Thymus (tissue), 11 donors: ENCODE measurements around the gene STIP1. TPM values are rescaled to one million over a fixed set of nuclear protein-coding genes. Genes with fewer than 3 reads are reported as not detected.

ENCODE experiments used
- DNase-seq, 9 donors: peaks; one replicate each; pipeline ENCODE4 v3.0.0-alpha.2; 2013; ENCODE audit warnings: low spot score in 9 of 9, low read depth in 6 of 9, missing footprints in 1 of 9
- H3K27ac ChIP-seq, 2 donors: one replicate each; pipeline ENCODE4 v1.5.1; 2013; ENCODE audit warnings: control low read depth in 1 of 2, low read depth in 1 of 2, low read length in 1 of 2, mild to moderate bottlenecking in 1 of 2, moderate library complexity in 1 of 2
- H3K27me3 ChIP-seq, 2 donors: one replicate each; pipeline ENCODE4 v1.5.1; 2013; ENCODE audit warnings: low read length in 1 of 2; ENCODE audit not compliant: control insufficient read depth in 2 of 2, insufficient read depth in 1 of 2
- H3K36me3 ChIP-seq, 2 donors: one replicate each; pipeline ENCODE4 v1.5.1; 2013; ENCODE audit warnings: low read length in 1 of 2, mild to moderate bottlenecking in 1 of 2, moderate library complexity in 1 of 2; ENCODE audit not compliant: control insufficient read depth in 2 of 2, insufficient read depth in 2 of 2
- H3K4me1 ChIP-seq, 2 donors: one replicate each; pipeline ENCODE4 v1.5.1; 2013; ENCODE audit warnings: low read length in 2 of 2; ENCODE audit not compliant: control insufficient read depth in 2 of 2, insufficient read depth in 2 of 2
- H3K4me3 ChIP-seq, 2 donors: one replicate each; pipeline ENCODE4 v1.5.1; 2013; ENCODE audit warnings: low read length in 2 of 2, control low read depth in 1 of 2, mild to moderate bottlenecking in 1 of 2
- H3K9me3 ChIP-seq, 2 donors: one replicate each; pipeline ENCODE4 v1.5.1; 2013; ENCODE audit warnings: low read length in 1 of 2, mild to moderate bottlenecking in 1 of 2; ENCODE audit not compliant: control insufficient read depth in 2 of 2, insufficient read depth in 1 of 2
- WGBS: extraction: QIAGEN DNeasy Blood & Tissue Kit; methylation state at CpG from one replicate; pipeline ENCODE4 v1.1.7; 2013; 5-methylcytosine and 5-hydroxymethylcytosine counted together
- polyA plus RNA-seq: library from polyadenylated mRNA; stranded (reverse); fragments of 200-250 nt; gene quantifications from one replicate; pipeline ENCODE4 v1.2.3, GENCODE V29; 2013
- total RNA-seq: library from RNA; stranded (reverse); fragments of 120-200 nt; gene quantifications from one replicate; pipeline ENCODE4 v1.2.4, GENCODE V29; 2013
- donor health status: healthy.

The STIP1 gene
- total and polyA plus RNA-seq, 2 donors, result 46.7 to 94.1 TPM

DNA sequence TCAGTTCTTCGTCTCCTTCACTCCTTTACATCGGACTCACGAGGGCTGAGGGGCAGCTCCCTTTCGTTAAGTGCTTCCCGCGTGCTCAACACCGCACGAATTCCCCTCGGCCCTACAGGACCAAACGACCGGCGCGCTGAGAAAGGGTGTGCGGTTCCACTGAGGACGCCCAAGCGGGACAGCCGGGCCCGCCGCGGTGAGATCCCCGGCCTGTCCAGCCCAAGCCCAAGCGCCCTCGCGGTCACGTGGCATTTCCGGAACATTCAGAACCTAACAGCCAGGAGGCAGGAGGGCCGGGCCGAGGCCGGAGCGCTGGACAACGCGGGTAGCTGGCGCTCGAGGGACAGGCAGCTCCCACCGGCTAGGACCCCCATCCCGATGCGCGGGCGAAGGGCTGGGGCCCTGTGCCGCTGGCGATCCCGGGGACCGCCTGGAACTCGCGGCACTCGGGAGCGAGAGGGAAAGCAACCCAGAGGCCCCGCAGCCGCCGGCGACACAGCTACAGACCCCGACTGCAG is 737 bp upstream of the STIP1 start:
- H3K27me3 ChIP-seq, result no peaks in the 10 kb centered on the region
- under 1% methylated on average over 52 of the region's 52 CpGs for WGBS
- no peaks in the 10 kb centered on the region for H3K36me3 ChIP-seq
- peaks cover 14 to 42% of the 10 kb centered on the region in 2 donors for H3K4me1 ChIP-seq
- H3K9me3 ChIP-seq, result no peaks in the 10 kb centered on the region
- H3K4me3 ChIP-seq, result peak overlapping the region; percentile 74 to 90
- H3K27ac ChIP-seq, result peak overlapping the region; percentile 83 to 95
- peak in 1 of 9 donors; percentile 53 for DNase-seq

DNA sequence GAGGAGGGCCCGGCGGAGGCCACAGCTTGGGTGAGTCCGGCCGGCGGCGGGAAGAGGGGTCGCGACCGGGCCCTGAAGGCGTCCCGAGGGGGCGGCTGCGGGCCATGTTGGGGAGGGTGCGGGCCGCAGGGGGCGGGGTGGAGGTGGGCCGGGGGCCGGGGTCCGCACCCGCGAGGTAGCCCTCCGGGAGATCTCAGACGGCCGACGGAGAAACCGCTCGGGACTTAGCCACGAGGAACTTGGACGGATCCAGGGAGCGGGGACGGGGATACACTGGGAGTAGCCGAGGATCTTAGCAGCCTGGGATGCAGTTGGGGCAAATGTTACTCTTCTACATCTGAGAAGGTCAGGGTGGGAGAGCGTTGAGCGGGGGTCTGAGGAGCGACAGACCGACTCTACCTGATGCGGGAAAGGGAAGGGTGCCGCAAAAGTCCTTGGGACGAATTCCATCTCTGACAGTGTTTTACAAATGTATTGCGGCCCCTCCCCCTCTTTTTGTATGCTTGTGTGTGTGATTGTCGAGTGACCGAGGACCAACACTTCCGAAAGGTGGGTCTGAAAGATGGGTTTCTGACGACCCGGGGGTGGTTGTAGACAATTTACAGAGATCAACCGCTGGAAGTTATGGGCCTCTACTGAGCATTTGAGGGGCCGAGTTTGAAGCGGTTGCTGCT is 658 bp downstream of the STIP1 start:
- H3K4me1 ChIP-seq, result peaks cover 11 to 33% of the 10 kb centered on the region in 2 donors
- no peak overlapping the region for H3K4me3 ChIP-seq
- 2% methylated on average over 48 of the region's 48 CpGs for WGBS
- H3K27ac ChIP-seq, result peak overlapping the region in 1 of 2 donors; percentile 46
- no peaks in the 10 kb centered on the region for H3K9me3 ChIP-seq
- DNase-seq, result peak in 3 of 9 donors; percentile 34 to 59 (median 38)
- no peaks in the 10 kb centered on the region for H3K27me3 ChIP-seq
- H3K36me3 ChIP-seq, result peaks cover under 1 to 4% of the 10 kb centered on the region in 2 donors

DNA sequence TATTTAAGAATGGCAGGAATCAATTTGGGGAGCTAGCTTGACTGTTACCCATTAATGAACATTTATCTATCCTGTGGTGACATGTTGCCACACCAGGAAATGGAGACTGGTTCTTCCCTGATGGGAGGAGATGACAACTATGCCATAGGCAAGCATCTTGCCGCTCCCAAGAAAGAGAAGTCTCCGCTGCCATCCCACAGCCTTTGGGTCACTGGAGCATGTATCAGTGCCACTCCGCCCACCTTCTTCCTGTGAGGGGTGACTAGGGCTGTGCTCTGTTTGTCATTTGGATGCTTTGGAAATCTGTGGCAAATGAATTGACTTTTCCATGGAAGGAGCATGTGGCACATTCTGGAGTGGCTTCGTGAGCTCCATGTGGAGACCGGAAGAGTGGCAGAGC is 6.5 kb downstream of the STIP1 start:
- Histone ChIP-seq H3K4me1 (peaks cover 5 to 16% of the 10 kb centered on the region in 2 donors), H3K9me3 (no peaks in the 10 kb centered on the region), H3K4me3 (no peak overlapping the region), H3K36me3 (peaks cover 54 to 59% of the 10 kb centered on the region in 2 donors), H3K27ac (no peak overlapping the region), H3K27me3 (no peaks in the 10 kb centered on the region)
- WGBS, result 99% methylated on average over 5 of the region's 5 CpGs
- no peak for DNase-seq

DNA sequence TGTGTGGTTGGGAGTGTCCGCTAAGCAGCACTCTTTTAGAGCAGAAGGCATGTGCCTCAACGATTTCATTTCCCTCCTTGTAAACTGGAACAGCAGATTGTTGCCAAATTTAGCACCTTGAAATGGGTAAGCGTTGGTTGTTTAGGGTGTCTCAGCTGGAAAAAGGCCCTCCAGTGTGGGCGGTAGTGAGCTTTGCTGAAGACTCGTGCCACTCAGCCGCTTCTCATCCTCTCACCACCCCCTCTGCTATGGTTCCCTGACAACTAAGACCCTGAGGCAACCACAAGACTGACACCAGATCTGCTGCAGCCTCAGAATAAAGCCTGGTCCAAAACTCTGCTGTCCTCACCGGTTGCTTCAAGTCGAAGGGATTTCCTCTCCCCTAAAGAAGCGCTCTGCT is 10.7 kb downstream of the STIP1 start:
- H3K4me3 ChIP-seq, result no peak overlapping the region
- no peak overlapping the region for H3K27ac ChIP-seq
- H3K9me3 ChIP-seq, result no peaks in the 10 kb centered on the region
- WGBS, result 93% methylated on average over 9 of the region's 9 CpGs
- no peak for DNase-seq
- H3K36me3 ChIP-seq, result peaks cover 87 to 92% of the 10 kb centered on the region in 2 donors
- H3K27me3 ChIP-seq, result no peaks in the 10 kb centered on the region
- H3K4me1 ChIP-seq, result no peaks in the 10 kb centered on the region

DNA sequence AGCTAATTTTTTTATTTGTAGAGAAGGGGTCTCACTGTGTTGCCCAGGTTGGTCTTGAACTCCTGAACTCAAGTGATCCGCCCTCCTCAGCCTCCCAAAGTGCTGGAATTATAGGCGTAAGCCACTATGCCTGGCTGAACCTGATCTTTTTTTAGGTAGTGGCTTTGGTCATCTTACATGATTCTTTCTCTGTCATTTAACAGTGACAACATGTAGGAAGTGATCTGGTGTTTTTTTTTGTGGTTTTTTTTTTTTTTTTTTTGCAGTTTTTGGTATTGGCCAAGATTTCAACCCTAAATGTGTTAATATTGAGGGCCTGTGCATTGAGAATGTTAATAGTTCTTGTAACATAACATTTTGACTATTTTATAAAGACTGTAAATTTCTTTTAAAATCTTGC is 12.5 kb downstream of the STIP1 start:
- Histone ChIP-seq H3K4me1 (peaks cover 0 to 1% of the 10 kb centered on the region in 2 donors), H3K9me3 (no peaks in the 10 kb centered on the region), H3K36me3 (peaks cover 88 to 94% of the 10 kb centered on the region in 2 donors), H3K27me3 (no peaks in the 10 kb centered on the region), H3K27ac (no peak overlapping the region), H3K4me3 (no peak overlapping the region)
- 100% methylated on average over 2 of the region's 2 CpGs for WGBS
- no peak for DNase-seq

DNA sequence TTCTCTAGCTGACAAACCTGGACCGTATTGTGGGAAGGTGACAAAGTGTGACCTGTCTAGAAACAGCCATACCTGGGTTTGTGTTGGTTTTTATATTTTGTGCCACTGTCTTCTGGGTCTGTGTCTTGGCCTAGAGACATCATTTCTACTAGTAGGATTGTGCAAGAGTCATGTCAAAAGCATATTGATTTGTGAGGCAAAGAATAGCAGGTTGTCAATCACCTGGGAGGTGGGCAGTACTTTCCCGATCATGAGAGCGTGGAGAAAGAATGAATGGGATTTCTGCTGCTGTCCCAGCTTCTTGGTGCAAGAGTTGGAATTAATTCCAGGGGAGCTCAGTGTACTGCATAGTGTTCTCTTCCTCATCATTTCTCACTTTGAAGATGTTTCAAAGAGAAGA is 15.6 kb downstream of the STIP1 start:
- H3K9me3 ChIP-seq, result peaks cover 0 to 6% of the 10 kb centered on the region in 2 donors
- H3K4me1 ChIP-seq, result peaks cover 8 to 26% of the 10 kb centered on the region in 2 donors
- no peak overlapping the region for H3K4me3 ChIP-seq
- no peaks in the 10 kb centered on the region for H3K27me3 ChIP-seq
- no peak overlapping the region for H3K27ac ChIP-seq
- H3K36me3 ChIP-seq, result peaks cover 71 to 83% of the 10 kb centered on the region in 2 donors
- 95% methylated on average over 3 of the region's 3 CpGs for WGBS
- no peak for DNase-seq

DNA sequence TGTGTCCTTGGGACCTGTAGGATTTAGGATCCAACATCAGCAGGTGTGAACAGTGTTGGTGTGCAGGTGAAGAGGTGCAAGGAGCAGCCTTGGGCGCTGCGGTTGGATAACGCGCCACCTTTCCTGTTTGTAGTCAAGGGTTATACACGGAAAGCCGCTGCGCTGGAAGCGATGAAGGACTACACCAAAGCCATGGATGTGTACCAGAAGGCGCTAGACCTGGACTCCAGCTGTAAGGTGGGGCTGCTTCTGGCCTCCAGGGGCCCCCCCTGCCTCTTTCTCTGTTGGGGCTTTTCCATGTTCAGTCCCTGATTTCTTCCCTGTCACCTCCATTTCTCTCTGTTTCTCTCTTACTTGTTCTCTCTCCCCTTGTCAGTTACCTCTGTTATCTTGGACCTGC is 17.0 kb downstream of the STIP1 start:
- H3K4me3 ChIP-seq, result no peak overlapping the region
- H3K27me3 ChIP-seq, result no peaks in the 10 kb centered on the region
- H3K27ac ChIP-seq, result no peak overlapping the region
- H3K4me1 ChIP-seq, result peaks cover 8 to 39% of the 10 kb centered on the region in 2 donors
- 99% methylated on average over 9 of the region's 9 CpGs for WGBS
- peaks cover 56 to 69% of the 10 kb centered on the region in 2 donors for H3K36me3 ChIP-seq
- no peak for DNase-seq
- peaks cover 0 to 6% of the 10 kb centered on the region in 2 donors for H3K9me3 ChIP-seq

DNA sequence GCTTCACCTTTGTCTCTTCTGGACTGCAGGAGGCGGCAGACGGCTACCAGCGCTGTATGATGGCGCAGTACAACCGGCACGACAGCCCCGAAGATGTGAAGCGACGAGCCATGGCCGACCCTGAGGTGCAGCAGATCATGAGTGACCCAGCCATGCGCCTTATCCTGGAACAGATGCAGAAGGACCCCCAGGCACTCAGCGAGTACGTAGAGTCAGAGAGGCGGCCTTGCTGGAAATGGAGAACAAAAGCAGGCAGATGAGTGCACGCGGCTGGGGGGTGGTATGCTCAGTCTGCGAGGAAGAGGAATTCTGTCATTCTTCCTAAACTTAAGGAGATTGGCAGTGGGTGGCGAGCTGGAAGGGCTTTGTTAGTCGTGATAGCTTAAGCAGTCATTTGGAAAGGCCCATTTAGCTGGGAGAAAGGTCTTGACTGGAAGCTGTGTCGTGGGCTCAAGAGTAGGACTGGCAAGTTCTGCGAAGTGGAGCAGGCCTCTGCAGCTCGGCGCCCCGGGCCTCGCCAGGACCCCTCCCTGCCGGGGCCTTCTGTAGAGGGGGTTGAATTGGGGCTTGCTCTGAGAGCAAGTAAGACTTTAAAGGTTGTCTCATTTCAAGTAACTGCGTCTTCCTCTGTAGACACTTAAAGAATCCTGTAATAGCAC is 17.6 kb downstream of the STIP1 start:
- Histone ChIP-seq H3K27me3 (no peaks in the 10 kb centered on the region), H3K9me3 (peaks cover 0 to 6% of the 10 kb centered on the region in 2 donors), H3K36me3 (peaks cover 52 to 69% of the 10 kb centered on the region in 2 donors), H3K4me1 (peaks cover 12 to 45% of the 10 kb centered on the region in 2 donors), H3K4me3 (no peak overlapping the region), H3K27ac (no peak overlapping the region)
- DNase-seq, result no peak
- 96% methylated on average over 27 of the region's 27 CpGs for WGBS

DNA sequence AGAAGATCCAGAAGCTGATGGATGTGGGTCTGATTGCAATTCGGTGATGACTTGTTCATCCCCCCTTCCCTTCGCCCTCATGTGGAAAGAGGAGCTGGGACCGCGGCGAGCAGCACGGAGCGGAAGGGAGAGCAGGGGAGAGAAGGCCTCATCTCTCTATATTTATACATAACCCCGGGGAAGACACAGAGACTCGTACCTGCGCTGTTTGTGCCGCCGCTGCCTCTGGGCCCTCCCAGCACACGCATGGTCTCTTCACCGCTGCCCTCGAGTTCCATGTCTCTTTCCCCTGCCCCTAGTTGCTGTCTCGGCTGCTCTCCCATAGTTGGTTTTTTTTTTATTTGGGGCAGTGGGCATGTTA is 18.1 kb downstream of the STIP1 start:
- no peak for DNase-seq
- Histone ChIP-seq H3K36me3 (peaks cover 50 to 69% of the 10 kb centered on the region in 2 donors), H3K9me3 (peaks cover 0 to 6% of the 10 kb centered on the region in 2 donors), H3K4me3 (no peak overlapping the region), H3K27me3 (no peaks in the 10 kb centered on the region), H3K27ac (no peak overlapping the region), H3K4me1 (peaks cover 12 to 50% of the 10 kb centered on the region in 2 donors)
- WGBS, result 94% methylated on average over 16 of the region's 16 CpGs
